HFFc6 (cell line): ENCODE results near the gene ITGA8. TPM values are rescaled to one million over a fixed set of nuclear protein-coding genes. Genes with fewer than 3 reads are reported as not detected.

Source experiments
- DNase-seq: peaks from one replicate; pipeline ENCODE4 v3.0.0-alpha.2; 2018
- H3K27ac Mint-ChIP-seq: 2 replicates; pipeline ENCODE4 v1.8.0; 2020; ENCODE audit warnings: mild to moderate bottlenecking, mixed read lengths
- H3K27me3 Mint-ChIP-seq: 2 replicates; pipeline ENCODE4 v1.8.0; 2021; ENCODE audit warnings: mild to moderate bottlenecking, moderate library complexity, mixed read lengths; ENCODE audit not compliant: insufficient read depth
- H3K36me3 Mint-ChIP-seq: 2 replicates; pipeline ENCODE4 v1.8.0; 2021; ENCODE audit warnings: low read depth, mixed read lengths
- H3K4me1 Mint-ChIP-seq: 2 replicates; pipeline ENCODE4 v1.8.0; 2020; ENCODE audit warnings: low read depth, mixed read lengths
- H3K4me3 Mint-ChIP-seq: 2 replicates; pipeline ENCODE4 v1.8.0; 2020; ENCODE audit warnings: mild to moderate bottlenecking, moderate library complexity, mixed read lengths
- H3K9me3 Mint-ChIP-seq: 2 replicates; pipeline ENCODE4 v1.8.0; 2020; ENCODE audit warnings: mild to moderate bottlenecking, mixed read lengths
- CTCF ChIP-seq: fragments of 200-600 bp; sonication (generic); IDR thresholded peaks from 2 replicates; pipeline ENCODE4 v1.5.0; 2021; ENCODE audit warnings: antibody characterized with exemption, mild to moderate bottlenecking
- total RNA-seq, 6 experiments: library from RNA; stranded (reverse); fragmentation: NEBNext Ultra II Directional; extraction: Animal tissue kit (Norgen Biotek cat#: 25700); gene quantifications; 2 replicates in 1 of 6; 3 replicates in 5 of 6; pipeline ENCODE4 v1.2.3, GENCODE V29; 2021

ITGA8 gene
- total RNA-seq, 6 experiments from 2014 or later, result not detected

- H3K9me3 Mint-ChIP-seq, result no peaks in the 10 kb centered on the region
- no peak for DNase-seq
- H3K36me3 Mint-ChIP-seq, result no peaks in the 10 kb centered on the region
- H3K4me1 Mint-ChIP-seq, result no peaks in the 10 kb centered on the region
- no peak overlapping the region for H3K4me3 Mint-ChIP-seq
- no peak overlapping the region for H3K27ac Mint-ChIP-seq
- no peak for TF ChIP-seq CTCF
- H3K27me3 Mint-ChIP-seq, result peaks cover 19% of the 10 kb centered on the region
Measured at GRCh38 chr10:15684768-15685167, 35.0 kb downstream of the ITGA8 start.

GRCh38 chr10:15681076-15681475, 38.6 kb downstream of the ITGA8 start:
- no peak for TF ChIP-seq CTCF
- Mint-ChIP-seq H3K4me3 (no peak overlapping the region), H3K36me3 (no peaks in the 10 kb centered on the region), H3K4me1 (no peaks in the 10 kb centered on the region), H3K27ac (no peak overlapping the region), H3K27me3 (peaks cover 23% of the 10 kb centered on the region), H3K9me3 (no peaks in the 10 kb centered on the region)
- no peak for DNase-seq

- no peak for DNase-seq
- no peaks in the 10 kb centered on the region for H3K36me3 Mint-ChIP-seq
- H3K9me3 Mint-ChIP-seq, result no peaks in the 10 kb centered on the region
- H3K4me1 Mint-ChIP-seq, result no peaks in the 10 kb centered on the region
- H3K4me3 Mint-ChIP-seq, result no peak overlapping the region
- peaks cover 17% of the 10 kb centered on the region for H3K27me3 Mint-ChIP-seq
- TF ChIP-seq CTCF, result no peak
- H3K27ac Mint-ChIP-seq, result no peak overlapping the region
Measured at GRCh38 chr10:15678851-15679250, 40.9 kb downstream of the ITGA8 start.

- H3K27ac Mint-ChIP-seq, result no peak overlapping the region
- no peaks in the 10 kb centered on the region for H3K36me3 Mint-ChIP-seq
- peaks cover 18% of the 10 kb centered on the region for H3K27me3 Mint-ChIP-seq
- TF ChIP-seq CTCF, result no peak
- no peak overlapping the region for H3K4me3 Mint-ChIP-seq
- no peak for DNase-seq
- no peaks in the 10 kb centered on the region for H3K4me1 Mint-ChIP-seq
- no peaks in the 10 kb centered on the region; the same call in 1 of the 2 replicates for H3K9me3 Mint-ChIP-seq
Measured at GRCh38 chr10:15672469-15672868, 47.3 kb downstream of the ITGA8 start.

- Mint-ChIP-seq H3K27me3 (peaks cover 14% of the 10 kb centered on the region), H3K4me3 (no peak overlapping the region), H3K9me3 (no peaks in the 10 kb centered on the region; the same call in 1 of the 2 replicates), H3K36me3 (no peaks in the 10 kb centered on the region), H3K27ac (no peak overlapping the region), H3K4me1 (no peaks in the 10 kb centered on the region)
- no peak for DNase-seq
- TF ChIP-seq CTCF, result no peak
Measured at GRCh38 chr10:15670880-15671279, 48.8 kb downstream of the ITGA8 start.

- H3K36me3 Mint-ChIP-seq, result no peaks in the 10 kb centered on the region
- peaks cover 12% of the 10 kb centered on the region for H3K27me3 Mint-ChIP-seq
- H3K4me3 Mint-ChIP-seq, result no peak overlapping the region
- no peak for TF ChIP-seq CTCF
- H3K9me3 Mint-ChIP-seq, result 0 out of 2 replicates have a peak, but pooled peaks cover 3% of the 10 kb centered on the region
- H3K4me1 Mint-ChIP-seq, result no peaks in the 10 kb centered on the region
- H3K27ac Mint-ChIP-seq, result no peak overlapping the region
- no peak for DNase-seq
Measured at GRCh38 chr10:15661574-15661973, 58.1 kb downstream of the ITGA8 start.
